ENCODE measurements around the gene TRIM44. TPM values are rescaled to one million over a fixed set of nuclear protein-coding genes. Genes with fewer than 3 reads are reported as not detected.

TRIM44 gene
- total RNA-seq, 1 experiment from 2014 or later, result 33.4 TPM

- no peak overlapping the region for H3K9ac ChIP-seq (ENCODE audit: low read length)
- H3K4me2 ChIP-seq (ENCODE audit: low read length), result no peak overlapping the region
- H3K36me3 ChIP-seq (ENCODE audit: control insufficient read depth in 1 of 2, insufficient read depth in 2 of 2, low read length in 2 of 2), result no peaks in the 10 kb centered on the region
- TF ChIP-seq CBX3 (IDR thresholded peaks at IDR 0.05; ENCODE audit: low read depth), result no peak
- no peak for TF ChIP-seq YY1 (IDR thresholded peaks at IDR 0.05; ENCODE audit: extremely low read depth, insufficient replicate concordance, low read depth, low read length)
- TF ChIP-seq, protein P1, sequence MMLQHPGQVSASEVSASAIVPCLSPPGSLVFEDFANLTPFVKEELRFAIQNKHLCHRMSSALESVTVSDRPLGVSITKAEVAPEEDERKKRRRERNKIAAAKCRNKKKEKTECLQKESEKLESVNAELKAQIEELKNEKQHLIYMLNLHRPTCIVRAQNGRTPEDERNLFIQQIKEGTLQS (IDR thresholded peaks at IDR 0.05), result no peak
- TF ChIP-seq ELF1 (IDR thresholded peaks at IDR 0.05; ENCODE audit: borderline replicate concordance, low read depth), result no peak
- no peak for TF ChIP-seq POLR2AphosphoS5 (IDR thresholded peaks at IDR 0.05; ENCODE audit: low read depth, low read length)
- TF ChIP-seq SP1 (IDR thresholded peaks at IDR 0.05; ENCODE audit: low read depth), result no peak
- TF ChIP-seq SIN3A (IDR thresholded peaks at IDR 0.05; ENCODE audit: low read depth), result no peak
- TF ChIP-seq SRF (IDR thresholded peaks at IDR 0.05; ENCODE audit: low read depth), result no peak
- no peak for TF ChIP-seq JUND (IDR thresholded peaks at IDR 0.05)
- no peak for TF ChIP-seq FOSL1 (IDR thresholded peaks at IDR 0.05; ENCODE audit: low read depth)
- no peaks in the 10 kb centered on the region for H3K79me2 ChIP-seq (ENCODE audit: insufficient read depth, low read length)
- BruUV-seq (replicated peaks), result no TSS peak
- intact Hi-C loops (cut with micrococcal nuclease), result no loop called here
- H3K9me3 ChIP-seq (ENCODE audit: control insufficient read depth in 1 of 2, insufficient read depth in 1 of 2, low read depth in 1 of 2, low read length in 2 of 2), result no peaks in the 10 kb centered on the region
- ChIA-PET POLR2A (no interaction called here), CTCF (no interaction called here), RAD21 (ENCODE audit: low non-redundant PET in 1 of 2, low total read pairs in 2 of 2, uncharacterized antibody in 2 of 2, unreplicated experiment in 2 of 2) (no interaction called here)
- H3K27me3 ChIP-seq (ENCODE audit: insufficient read depth, low read length), result no peaks in the 10 kb centered on the region
- no peak overlapping the region for H3K4me3 ChIP-seq (replicated peaks in 1 of 2; ENCODE audit: low read depth in 1 of 2, low read length in 2 of 2)
- H3K27ac ChIP-seq (ENCODE audit: low read depth, low read length), result no peak overlapping the region
- no peaks in the 10 kb centered on the region for H3K9me2 ChIP-seq (ENCODE audit: insufficient read depth)
- no peaks in the 10 kb centered on the region for H4K20me1 ChIP-seq (ENCODE audit: insufficient read depth)
- H3K4me1 ChIP-seq (ENCODE audit: control insufficient read depth in 1 of 2, insufficient read depth in 2 of 2, low read length in 2 of 2), result no peaks in the 10 kb centered on the region
- ATAC-seq, result no peak
- no peak overlapping the region for H2AFZ ChIP-seq (ENCODE audit: low read depth, low read length, poor library complexity, severe bottlenecking)
- DNase-seq (ENCODE audit: low read depth, low spot score), result no peak
Measured at GRCh38 chr11:35814720-35815305, 152.2 kb downstream of the TRIM44 start.

DNA sequence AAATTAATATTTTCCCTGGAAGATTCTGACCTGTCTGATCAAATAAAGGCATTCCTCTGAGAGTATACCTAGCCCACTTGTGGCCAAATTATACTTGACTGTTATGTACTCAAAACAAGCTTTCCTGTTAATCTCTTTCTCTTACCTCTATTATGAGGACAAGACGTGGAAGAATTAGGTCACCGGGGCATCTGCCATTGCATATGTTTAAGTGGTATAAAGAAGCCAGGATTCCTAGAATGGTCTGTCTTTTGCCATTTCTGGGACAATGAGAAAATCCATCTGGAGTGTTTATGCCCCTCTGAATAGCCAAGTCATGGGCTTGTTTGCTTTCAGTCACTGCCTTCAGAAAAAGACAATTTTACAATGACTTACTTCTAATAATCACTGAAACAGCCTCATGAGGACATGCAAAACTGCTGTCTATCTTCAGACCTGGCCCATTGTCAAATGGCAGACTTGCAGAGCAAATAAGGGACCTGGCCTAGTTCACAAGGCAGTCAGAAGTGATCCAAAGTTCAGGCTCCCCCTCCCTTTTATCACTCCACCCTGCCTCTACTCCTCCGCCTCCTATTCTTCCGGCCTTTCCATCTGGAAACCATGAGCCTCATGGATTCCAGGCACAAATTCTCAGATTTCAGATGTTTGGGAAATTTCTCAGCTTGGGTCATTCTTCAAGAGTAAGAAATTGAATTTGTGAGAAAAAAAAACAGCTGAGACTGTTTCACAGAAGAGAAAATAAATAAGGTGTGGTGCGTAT, 153.2 kb downstream of the TRIM44 start:
- Histone ChIP-seq H4K20me1 (ENCODE audit: insufficient read depth) (no peaks in the 10 kb centered on the region), H3K9me2 (ENCODE audit: insufficient read depth) (no peaks in the 10 kb centered on the region), H3K9ac (ENCODE audit: low read length) (no peak overlapping the region), H3K4me2 (ENCODE audit: low read length) (no peak overlapping the region), H3K27me3 (ENCODE audit: insufficient read depth, low read length) (no peaks in the 10 kb centered on the region), H3K9me3 (ENCODE audit: control insufficient read depth in 1 of 2, insufficient read depth in 1 of 2, low read depth in 1 of 2, low read length in 2 of 2) (no peaks in the 10 kb centered on the region), H3K79me2 (ENCODE audit: insufficient read depth, low read length) (no peaks in the 10 kb centered on the region), H3K36me3 (ENCODE audit: control insufficient read depth in 1 of 2, insufficient read depth in 2 of 2, low read length in 2 of 2) (no peaks in the 10 kb centered on the region), H2AFZ (ENCODE audit: low read depth, low read length, poor library complexity, severe bottlenecking) (no peak overlapping the region), H3K4me1 (ENCODE audit: control insufficient read depth in 1 of 2, insufficient read depth in 2 of 2, low read length in 2 of 2) (no peaks in the 10 kb centered on the region), H3K4me3 (replicated peaks in 1 of 2; ENCODE audit: low read depth in 1 of 2, low read length in 2 of 2) (no peak overlapping the region), H3K27ac (ENCODE audit: low read depth, low read length) (no peak overlapping the region)
- ChIA-PET CTCF (no interaction called here), RAD21 (ENCODE audit: low non-redundant PET in 1 of 2, low total read pairs in 2 of 2, uncharacterized antibody in 2 of 2, unreplicated experiment in 2 of 2) (no interaction called here), POLR2A (no interaction called here)
- ATAC-seq, result no peak
- BruUV-seq (replicated peaks), result no TSS peak
- intact Hi-C loops (cut with micrococcal nuclease), result no loop called here
- DNase-seq (ENCODE audit: low read depth, low spot score), result no peak
- TF ChIP-seq SRF (IDR thresholded peaks at IDR 0.05; ENCODE audit: low read depth) (no peak), REST (IDR thresholded peaks at IDR 0.05; ENCODE audit: low read depth) (no peak), JUND (IDR thresholded peaks at IDR 0.05) (no peak), SP1 (IDR thresholded peaks at IDR 0.05; ENCODE audit: low read depth) (no peak), FOSL1 (IDR thresholded peaks at IDR 0.05; ENCODE audit: low read depth) (no peak)
- TF ChIP-seq, protein P2, sequence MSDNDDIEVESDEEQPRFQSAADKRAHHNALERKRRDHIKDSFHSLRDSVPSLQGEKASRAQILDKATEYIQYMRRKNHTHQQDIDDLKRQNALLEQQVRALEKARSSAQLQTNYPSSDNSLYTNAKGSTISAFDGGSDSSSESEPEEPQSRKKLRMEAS (IDR thresholded peaks at IDR 0.05), result no peak
- TF ChIP-seq, protein P3, sequence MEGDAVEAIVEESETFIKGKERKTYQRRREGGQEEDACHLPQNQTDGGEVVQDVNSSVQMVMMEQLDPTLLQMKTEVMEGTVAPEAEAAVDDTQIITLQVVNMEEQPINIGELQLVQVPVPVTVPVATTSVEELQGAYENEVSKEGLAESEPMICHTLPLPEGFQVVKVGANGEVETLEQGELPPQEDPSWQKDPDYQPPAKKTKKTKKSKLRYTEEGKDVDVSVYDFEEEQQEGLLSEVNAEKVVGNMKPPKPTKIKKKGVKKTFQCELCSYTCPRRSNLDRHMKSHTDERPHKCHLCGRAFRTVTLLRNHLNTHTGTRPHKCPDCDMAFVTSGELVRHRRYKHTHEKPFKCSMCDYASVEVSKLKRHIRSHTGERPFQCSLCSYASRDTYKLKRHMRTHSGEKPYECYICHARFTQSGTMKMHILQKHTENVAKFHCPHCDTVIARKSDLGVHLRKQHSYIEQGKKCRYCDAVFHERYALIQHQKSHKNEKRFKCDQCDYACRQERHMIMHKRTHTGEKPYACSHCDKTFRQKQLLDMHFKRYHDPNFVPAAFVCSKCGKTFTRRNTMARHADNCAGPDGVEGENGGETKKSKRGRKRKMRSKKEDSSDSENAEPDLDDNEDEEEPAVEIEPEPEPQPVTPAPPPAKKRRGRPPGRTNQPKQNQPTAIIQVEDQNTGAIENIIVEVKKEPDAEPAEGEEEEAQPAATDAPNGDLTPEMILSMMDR (IDR thresholded peaks at IDR 0.05 in 2 of 3, conservative IDR thresholded peaks at IDR 0.05 in 1 of 3; ENCODE audit: borderline replicate concordance in 1 of 3, insufficient read depth in 1 of 3, low read depth in 2 of 3, low read length in 2 of 3), result no peak
- TF ChIP-seq, protein P1 (IDR thresholded peaks at IDR 0.05), result no peak

Measured in HCT116 (cell line).